GM23338 (cell line): ENCODE measurements around the gene SERPINB13.
"Not testable (repeated sequence)": the region's sequence is repeated elsewhere in the genome, so short reads cannot be mapped to it uniquely, and the experiment has no call there.

Source experiments
- EZH2 ChIP-seq: fragments of 200-600 bp; sonication (generic); IDR thresholded peaks from one replicate; pipeline ENCODE4 v1.8.0; 2017; ENCODE audit warnings: antibody characterized with exemption, mild to moderate bottlenecking, low read depth; ENCODE audit not compliant: unreplicated experiment
- TF ChIP-seq, protein P1 (sequence below), 2 experiments: fragments of 200-600 bp in 1 of 2; sonication (generic) in 1 of 2; conservative IDR thresholded peaks; 2 replicates each; pipeline versions ENCODE4 v1.5.1 to v1.6.1; 2016 to 2017; ENCODE audit warnings: antibody characterized with exemption in 2 of 2, low read depth in 2 of 2, mild to moderate bottlenecking in 2 of 2, moderate library complexity in 1 of 2

DNA sequence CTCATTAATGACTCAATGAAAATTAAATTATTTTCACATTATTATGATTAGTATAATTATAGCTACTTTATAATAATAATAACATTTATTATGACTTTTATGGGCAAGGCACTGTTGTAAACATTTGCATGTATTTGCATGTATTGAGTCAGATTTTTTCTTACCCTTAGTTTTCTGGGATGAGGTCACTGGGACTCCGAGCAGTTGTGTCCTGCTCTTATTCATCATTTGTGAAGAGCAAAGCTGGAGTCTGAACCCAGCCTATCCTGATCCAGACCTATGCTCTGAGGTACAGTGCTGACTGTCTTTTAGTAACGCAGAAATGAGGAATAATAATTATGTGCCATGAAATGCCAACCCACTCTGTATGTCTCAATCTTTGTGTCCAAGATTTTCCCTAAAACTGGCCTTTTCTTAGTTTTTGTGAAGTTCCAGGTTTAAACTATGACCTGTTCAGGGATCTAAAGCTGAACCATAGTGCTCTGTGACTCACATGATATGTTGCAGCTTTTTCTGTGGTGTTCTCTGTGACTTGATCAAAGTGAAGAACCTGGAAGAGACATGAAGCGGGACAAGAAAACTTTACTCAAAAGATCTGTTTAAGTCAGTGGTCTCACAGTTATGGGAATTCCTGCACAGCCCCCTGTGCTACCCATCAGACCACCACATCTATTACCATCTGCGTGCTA lies 55.7 kb downstream of the SERPINB13 start:
- TF ChIP-seq, protein P1, sequence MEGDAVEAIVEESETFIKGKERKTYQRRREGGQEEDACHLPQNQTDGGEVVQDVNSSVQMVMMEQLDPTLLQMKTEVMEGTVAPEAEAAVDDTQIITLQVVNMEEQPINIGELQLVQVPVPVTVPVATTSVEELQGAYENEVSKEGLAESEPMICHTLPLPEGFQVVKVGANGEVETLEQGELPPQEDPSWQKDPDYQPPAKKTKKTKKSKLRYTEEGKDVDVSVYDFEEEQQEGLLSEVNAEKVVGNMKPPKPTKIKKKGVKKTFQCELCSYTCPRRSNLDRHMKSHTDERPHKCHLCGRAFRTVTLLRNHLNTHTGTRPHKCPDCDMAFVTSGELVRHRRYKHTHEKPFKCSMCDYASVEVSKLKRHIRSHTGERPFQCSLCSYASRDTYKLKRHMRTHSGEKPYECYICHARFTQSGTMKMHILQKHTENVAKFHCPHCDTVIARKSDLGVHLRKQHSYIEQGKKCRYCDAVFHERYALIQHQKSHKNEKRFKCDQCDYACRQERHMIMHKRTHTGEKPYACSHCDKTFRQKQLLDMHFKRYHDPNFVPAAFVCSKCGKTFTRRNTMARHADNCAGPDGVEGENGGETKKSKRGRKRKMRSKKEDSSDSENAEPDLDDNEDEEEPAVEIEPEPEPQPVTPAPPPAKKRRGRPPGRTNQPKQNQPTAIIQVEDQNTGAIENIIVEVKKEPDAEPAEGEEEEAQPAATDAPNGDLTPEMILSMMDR (conservative IDR thresholded peaks at IDR 0.05; ENCODE audit: low read depth in 2 of 2), result not testable (repeated sequence)
- not testable (repeated sequence) for TF ChIP-seq EZH2
